Measurements from ENCODE around the gene DYSF.

- no peak for TF ChIP-seq CTCF (conservative IDR thresholded peaks at IDR 0.05; ENCODE audit: low read depth, low read length)
- no peak for TF ChIP-seq EZH2 (IDR thresholded peaks at IDR 0.05; ENCODE audit: borderline replicate concordance, low read depth, low read length, poor library complexity, severe bottlenecking)
Observed at GRCh38 chr2:71598526-71598925, 145.2 kb downstream of the DYSF start.
